ENCODE results near the gene ASAP3.

DNA sequence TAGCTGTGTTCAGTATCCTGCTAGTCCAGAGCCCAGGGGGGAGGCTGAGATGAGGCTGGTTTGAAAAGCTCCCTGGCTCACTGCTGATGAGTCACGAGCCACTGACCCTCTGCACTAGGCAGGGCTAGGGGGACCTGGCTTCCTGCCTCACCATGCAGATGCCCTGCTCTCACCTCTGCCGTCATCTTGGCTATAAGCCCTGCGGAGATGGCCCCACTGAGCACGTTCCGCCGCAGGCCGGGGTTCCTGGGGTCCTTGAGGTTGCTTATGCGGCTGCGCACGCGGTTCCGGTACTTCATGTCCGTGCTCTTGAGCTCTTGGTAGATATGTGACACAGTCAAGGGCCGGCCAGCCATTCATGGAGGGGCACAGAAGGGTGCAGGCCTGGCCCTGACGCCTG lies 90.3 kb downstream of the ASAP3 start:
- TF ChIP-seq POLR2AphosphoS5 (IDR thresholded peaks at IDR 0.05; ENCODE audit: borderline replicate concordance, low read depth, low read length) = no peak
- no peak for TF ChIP-seq EZH2 (IDR thresholded peaks at IDR 0.05)
- TF ChIP-seq FOXP2 (optimal IDR thresholded peaks at IDR 0.05; ENCODE audit: control extremely low read depth, extremely low read length, insufficient read depth) = no peak

Measured in SK-N-MC (cell line).